Prostate gland (tissue), 2 donors: Measurements from ENCODE around the gene ERMARD. TPM values are rescaled to one million over a fixed set of nuclear protein-coding genes. Genes with fewer than 3 reads are reported as not detected.

Experiments
- DNase-seq: peaks from one replicate; pipeline ENCODE4 v3.0.0-alpha.2; 2019; ENCODE audit warnings: low spot score
- H3K27ac ChIP-seq, 2 donors: fragments of 200-600 bp; sonication (generic); 2 replicates each; pipeline ENCODE4 v1.5.1; 2017 to 2019
- H3K27me3 ChIP-seq: fragments of 200-600 bp; sonication (generic); replicated peaks from 2 replicates; pipeline ENCODE4 v1.5.1; 2019; ENCODE audit not compliant: insufficient read depth
- H3K36me3 ChIP-seq, 2 donors: fragments of 200-600 bp; sonication (generic); 1 replicate in 1 of 2; 2 replicates in 1 of 2; pipeline versions ENCODE4 v1.5.1 to v1.8.1; 2017 to 2019
- H3K4me1 ChIP-seq: fragments of 200-600 bp; sonication (generic); replicated peaks from 2 replicates; pipeline ENCODE4 v1.5.1; 2019
- H3K4me3 ChIP-seq, 2 donors: fragments of 200-600 bp; sonication (generic); 2 replicates each; pipeline ENCODE4 v1.5.1; 2017 to 2019
- H3K9me3 ChIP-seq: fragments of 200-600 bp; sonication (generic); 2 replicates; pipeline ENCODE4 v1.5.1; 2017
- POLR2A ChIP-seq: fragments of 450-650 bp; IDR thresholded peaks from one replicate; pipeline ENCODE4 v1.6.1; 2016; ENCODE audit warnings: antibody characterized with exemption, mild to moderate bottlenecking
- POLR2AphosphoS5 ChIP-seq: sonication (generic); formaldehyde crosslinking; IDR thresholded peaks from one replicate; pipeline ENCODE4 v1.6.1; 2017; ENCODE audit warnings: antibody characterized with exemption
- WGBS: methylation state at CpG from one replicate; pipeline ENCODE4 v1.1.5; 2018; 5-methylcytosine and 5-hydroxymethylcytosine counted together
- intact Hi-C: fragments of 100-400 bp; cut with DNase I; formaldehyde crosslinking; loops from one replicate; pipeline ENCODE4 v1.14.2; 2022
- total RNA-seq, 2 donors: library from RNA; depleted of rRNA; stranded (reverse); fragments of >200 nt; gene quantifications; one replicate each; pipeline ENCODE4 v1.1.0, GENCODE V29; 2016
- TF ChIP-seq, protein P1 (sequence below), 4 experiments: fragments of 200-600 bp in 2 of 4; fragments of 450-650 bp in 2 of 4; sonication (generic) in 2 of 4; IDR thresholded peaks; 1 replicate in 3 of 4; 2 replicates in 1 of 4; pipeline ENCODE4 v1.5.1; 2016 to 2019; ENCODE audit warnings: antibody characterized with exemption in 4 of 4, mild to moderate bottlenecking in 2 of 4, moderate library complexity in 2 of 4

ERMARD gene
- total RNA-seq, 2 donors from 2014 or later, result 23.7 to 33.2 TPM

DNA sequence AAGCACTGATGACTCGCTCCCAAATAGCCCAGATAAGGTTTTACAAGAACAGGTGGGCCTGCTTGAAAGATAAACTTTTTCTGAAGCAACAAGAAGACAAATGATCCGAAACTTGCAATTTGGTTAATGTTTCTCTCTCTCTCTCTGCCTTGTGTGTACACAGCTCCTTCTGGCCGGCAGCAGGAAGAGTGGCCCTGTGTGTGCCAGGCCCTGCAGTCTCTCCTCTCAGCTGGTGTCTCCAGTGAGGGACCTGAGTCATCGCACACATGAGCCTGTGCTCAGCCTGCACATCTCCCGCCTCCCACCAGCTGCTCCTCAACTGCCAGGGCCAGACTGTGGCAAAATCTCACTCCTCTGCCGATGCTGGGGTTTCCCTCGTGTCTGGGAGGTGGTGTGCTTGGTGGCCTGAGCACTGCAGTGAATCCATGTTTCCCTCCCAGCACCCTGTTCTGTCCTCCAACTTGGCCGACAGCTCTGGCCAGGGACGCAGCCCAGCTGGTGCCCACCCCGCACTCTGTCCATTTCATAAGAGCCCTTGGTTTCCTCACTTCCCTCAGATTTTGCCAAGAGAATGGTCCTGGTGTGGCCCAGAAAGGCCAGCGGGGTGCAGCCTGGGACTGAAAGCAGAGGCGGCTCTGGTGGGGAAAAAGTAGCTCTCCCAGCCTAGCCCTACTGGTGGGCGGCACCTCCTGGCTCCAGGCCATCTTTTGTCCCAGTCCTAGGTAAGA, 49.4 kb downstream of the ERMARD start:
- H3K36me3 ChIP-seq, result no peaks in the 10 kb centered on the region
- peaks cover 10% of the 10 kb centered on the region for H3K4me1 ChIP-seq
- H3K9me3 ChIP-seq, result no peaks in the 10 kb centered on the region
- peak overlapping the region; percentile 6 to 48 for H3K27ac ChIP-seq
- peak; percentile 49 for DNase-seq
- WGBS, result 34% methylated on average over 13 of the region's 13 CpGs
- H3K27me3 ChIP-seq, result no peaks in the 10 kb centered on the region
- intact Hi-C loops, result no loop called here
- H3K4me3 ChIP-seq, result no peak overlapping the region
- TF ChIP-seq POLR2AphosphoS5 (peak; percentile 38), POLR2A (no peak)

DNA sequence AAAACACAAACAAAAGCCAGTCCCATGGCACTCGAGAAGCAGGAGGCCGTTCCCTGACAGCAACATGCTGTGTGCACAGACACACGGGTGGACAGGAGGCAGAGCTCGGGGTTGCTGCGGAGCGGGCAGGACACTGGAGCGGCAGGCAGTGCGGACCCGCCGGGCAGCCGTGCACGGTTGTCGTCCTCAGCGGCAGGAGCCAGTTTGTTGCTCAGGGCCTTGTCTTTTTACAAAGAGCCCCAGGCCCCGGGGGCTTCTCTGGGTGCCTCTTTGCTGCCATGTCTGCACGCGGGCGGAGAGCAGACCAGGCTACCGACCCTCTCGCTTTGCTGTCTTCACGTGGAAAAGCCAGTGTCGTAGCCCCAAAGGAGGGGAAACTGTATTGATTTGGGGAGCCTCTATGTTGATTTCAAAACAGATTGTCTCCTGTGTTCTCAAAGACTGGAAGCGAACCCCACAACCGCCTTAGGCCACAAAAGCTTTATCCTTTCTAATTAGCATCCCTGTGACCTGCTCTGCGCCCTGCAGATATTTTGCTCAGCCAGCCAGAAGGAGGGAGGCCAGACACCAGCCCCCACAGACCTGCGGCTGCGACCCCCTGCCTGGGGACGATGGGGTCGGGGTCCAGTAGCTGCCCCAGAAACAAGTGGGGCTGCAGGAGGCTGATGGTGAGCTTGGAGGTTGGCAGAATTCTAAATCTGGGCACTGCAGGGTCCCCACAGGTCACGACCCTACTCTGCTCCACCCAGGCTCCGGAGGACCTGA, 50.2 kb downstream of the ERMARD start:
- TF ChIP-seq POLR2A, result no peak
- TF ChIP-seq, protein P1, sequence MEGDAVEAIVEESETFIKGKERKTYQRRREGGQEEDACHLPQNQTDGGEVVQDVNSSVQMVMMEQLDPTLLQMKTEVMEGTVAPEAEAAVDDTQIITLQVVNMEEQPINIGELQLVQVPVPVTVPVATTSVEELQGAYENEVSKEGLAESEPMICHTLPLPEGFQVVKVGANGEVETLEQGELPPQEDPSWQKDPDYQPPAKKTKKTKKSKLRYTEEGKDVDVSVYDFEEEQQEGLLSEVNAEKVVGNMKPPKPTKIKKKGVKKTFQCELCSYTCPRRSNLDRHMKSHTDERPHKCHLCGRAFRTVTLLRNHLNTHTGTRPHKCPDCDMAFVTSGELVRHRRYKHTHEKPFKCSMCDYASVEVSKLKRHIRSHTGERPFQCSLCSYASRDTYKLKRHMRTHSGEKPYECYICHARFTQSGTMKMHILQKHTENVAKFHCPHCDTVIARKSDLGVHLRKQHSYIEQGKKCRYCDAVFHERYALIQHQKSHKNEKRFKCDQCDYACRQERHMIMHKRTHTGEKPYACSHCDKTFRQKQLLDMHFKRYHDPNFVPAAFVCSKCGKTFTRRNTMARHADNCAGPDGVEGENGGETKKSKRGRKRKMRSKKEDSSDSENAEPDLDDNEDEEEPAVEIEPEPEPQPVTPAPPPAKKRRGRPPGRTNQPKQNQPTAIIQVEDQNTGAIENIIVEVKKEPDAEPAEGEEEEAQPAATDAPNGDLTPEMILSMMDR (IDR thresholded peaks at IDR 0.05), result no peak
- no peak for TF ChIP-seq POLR2AphosphoS5
- Histone ChIP-seq H3K4me3 (no peak overlapping the region), H3K36me3 (no peaks in the 10 kb centered on the region), H3K27me3 (no peaks in the 10 kb centered on the region), H3K9me3 (no peaks in the 10 kb centered on the region), H3K27ac (peak overlapping the region; percentile 6 to 48), H3K4me1 (peaks cover 10% of the 10 kb centered on the region)
- intact Hi-C loops, result no loop called here
- peak; percentile 4 for DNase-seq
- 79% methylated on average over 28 of the region's 31 CpGs for WGBS

GRCh38 chr6:169802790-169803189, 51.4 kb downstream of the ERMARD start:
- peaks cover 10% of the 10 kb centered on the region for H3K4me1 ChIP-seq
- intact Hi-C loops, result no loop called here
- H3K27ac ChIP-seq, result no peak overlapping the region
- DNase-seq, result no peak
- no peaks in the 10 kb centered on the region for H3K9me3 ChIP-seq
- TF ChIP-seq POLR2AphosphoS5 (no peak), POLR2A (no peak)
- TF ChIP-seq, protein P1 (IDR thresholded peaks at IDR 0.05), result no peak
- WGBS, result 96% methylated on average over 9 of the region's 9 CpGs
- H3K27me3 ChIP-seq, result no peaks in the 10 kb centered on the region
- H3K36me3 ChIP-seq, result no peaks in the 10 kb centered on the region
- no peak overlapping the region for H3K4me3 ChIP-seq

DNA sequence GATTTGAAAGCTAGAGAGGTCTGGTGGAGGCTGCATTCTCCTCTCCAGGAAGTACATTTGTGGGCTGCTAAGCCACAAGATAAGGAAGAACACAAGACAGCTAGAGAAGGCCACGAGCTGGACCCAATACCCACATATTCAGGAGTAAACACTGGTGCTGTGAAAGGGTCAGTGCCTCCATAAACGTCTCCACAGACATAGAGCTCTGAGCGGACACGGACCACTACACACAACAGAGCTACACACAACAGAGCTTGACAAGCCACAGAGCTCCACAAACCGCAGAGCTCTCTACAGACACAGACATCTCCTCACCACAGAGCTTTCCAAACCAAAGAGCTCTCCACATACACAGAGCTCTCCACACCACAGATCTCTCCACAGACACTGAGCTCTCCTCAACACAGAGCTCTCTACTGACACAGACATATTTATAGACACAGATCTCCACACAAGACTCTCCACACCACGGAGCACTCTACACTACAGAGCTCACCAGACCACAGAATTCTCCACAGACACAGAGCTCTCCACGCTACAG, 51.9 kb downstream of the ERMARD start:
- DNase-seq, result no peak
- intact Hi-C loops, result no loop called here
- Histone ChIP-seq H3K36me3 (no peaks in the 10 kb centered on the region), H3K4me3 (no peak overlapping the region), H3K27ac (no peak overlapping the region), H3K9me3 (no peaks in the 10 kb centered on the region), H3K27me3 (no peaks in the 10 kb centered on the region), H3K4me1 (peaks cover 10% of the 10 kb centered on the region)
- TF ChIP-seq, protein P1 (IDR thresholded peaks at IDR 0.05), result no peak
- TF ChIP-seq POLR2AphosphoS5 (no peak), POLR2A (no peak)
- 85% methylated on average over 7 of the region's 7 CpGs for WGBS

GRCh38 chr6:169803816-169804340, 52.5 kb downstream of the ERMARD start:
- H3K27ac ChIP-seq, result no peak overlapping the region
- H3K9me3 ChIP-seq, result no peaks in the 10 kb centered on the region
- no peaks in the 10 kb centered on the region for H3K27me3 ChIP-seq
- H3K36me3 ChIP-seq, result no peaks in the 10 kb centered on the region
- TF ChIP-seq POLR2A, result no peak
- TF ChIP-seq, protein P1 (IDR thresholded peaks at IDR 0.05), result no peak
- no peak for TF ChIP-seq POLR2AphosphoS5
- no peak overlapping the region for H3K4me3 ChIP-seq
- peaks cover 10% of the 10 kb centered on the region for H3K4me1 ChIP-seq
- intact Hi-C loops, result no loop called here
- DNase-seq, result no peak
- WGBS, result 85% methylated on average over 3 of the region's 3 CpGs
